HG03432 (cell line): ENCODE results near the gene IRF4.

Source experiments
- ATAC-seq: cut with Tn5 transposase; IDR thresholded peaks from one replicate; pipeline ENCODE4 v1.9.1; 2021; ENCODE audit warnings: mild to moderate bottlenecking, moderate library complexity; ENCODE audit not compliant: unreplicated experiment

The IRF4 gene

GRCh38 chr6:352896-353470 is 38.6 kb upstream of the IRF4 start:
- ATAC-seq: no peak

- ATAC-seq: no peak
Observed at GRCh38 chr6:353642-354614, 37.6 kb upstream of the IRF4 start.

GRCh38 chr6:354631-355280 is 36.8 kb upstream of the IRF4 start:
- ATAC-seq: no peak

- ATAC-seq: peak; percentile 24
Observed at GRCh38 chr6:355373-356208, 36.0 kb upstream of the IRF4 start.

GRCh38 chr6:356828-357251 is 34.7 kb upstream of the IRF4 start:
- ATAC-seq: peak; percentile 54

GRCh38 chr6:357261-357790 is 34.2 kb upstream of the IRF4 start:
- ATAC-seq: no peak

- no peak for ATAC-seq
Observed at GRCh38 chr6:357791-358341, 33.7 kb upstream of the IRF4 start.

GRCh38 chr6:358432-358831 is 33.1 kb upstream of the IRF4 start:
- no peak for ATAC-seq

- no peak for ATAC-seq
Observed at GRCh38 chr6:358847-359246, 32.7 kb upstream of the IRF4 start.

- no peak for ATAC-seq
Observed at GRCh38 chr6:359261-360035, 32.1 kb upstream of the IRF4 start.

GRCh38 chr6:360349-360748 is 31.2 kb upstream of the IRF4 start:
- ATAC-seq: no peak

- no peak for ATAC-seq
Observed at GRCh38 chr6:360764-361373, 30.7 kb upstream of the IRF4 start.

- ATAC-seq: no peak
Observed at GRCh38 chr6:361411-362132, 30.0 kb upstream of the IRF4 start.

GRCh38 chr6:362231-362923 is 29.2 kb upstream of the IRF4 start:
- ATAC-seq: no peak

GRCh38 chr6:362924-363249 is 28.7 kb upstream of the IRF4 start:
- ATAC-seq: no peak

GRCh38 chr6:363291-363690 is 28.3 kb upstream of the IRF4 start:
- no peak for ATAC-seq

GRCh38 chr6:363909-364308 is 27.6 kb upstream of the IRF4 start:
- no peak for ATAC-seq
